Right renal cortex interstitium (tissue), 3 donors: ENCODE measurements around the gene RIPOR3. TPM values are rescaled to one million over a fixed set of nuclear protein-coding genes. Genes with fewer than 3 reads are reported as not detected.
"Not testable (repeated sequence)": the region's sequence is repeated elsewhere in the genome, so short reads cannot be mapped to it uniquely, and the experiment has no call there.

Experiments
- DNase-seq, 3 donors: peaks; one replicate each; pipeline ENCODE4 v3.0.0-alpha.2; 2013; ENCODE audit warnings: low read depth in 3 of 3, low spot score in 2 of 3
- polyA plus RNA-seq, 3 donors: library from polyadenylated mRNA; unstranded; fragments of 120-200 nt; gene quantifications; one replicate each; pipeline ENCODE4 v1.2.1, GENCODE V29; 2013; ENCODE audit not compliant: insufficient read length in 3 of 3

RIPOR3 gene
- polyA plus RNA-seq, 3 donors, result 6.4 to 6.9 (median 6.5) TPM

- DNase-seq, result no peak
These were observed 150.4 kb downstream of the RIPOR3 start for GRCh38 chr20:50540620-50541605.

- not testable (repeated sequence) for DNase-seq
These were observed 151.5 kb downstream of the RIPOR3 start for GRCh38 chr20:50539798-50540197.

- no peak for DNase-seq
These were observed 153.1 kb downstream of the RIPOR3 start for GRCh38 chr20:50538276-50538675.

- DNase-seq, result no peak
These were observed 153.7 kb downstream of the RIPOR3 start for GRCh38 chr20:50537546-50538201.

GRCh38 chr20:50536333-50536732 is 155.0 kb downstream of the RIPOR3 start:
- no peak for DNase-seq

Other genes starting within 250 kb of the RIPOR3 start
- gene PTPN1, start 181.2 kb downstream of the RIPOR3 start, polyA plus RNA-seq, result 10 to 100 TPM; 30.0 to 31.1 (median 30.9) TPM
- 10 to 100 TPM; 20.7 to 26.7 (median 24.4) TPM for gene PARD6B, start 40.0 kb upstream of the RIPOR3 start, polyA plus RNA-seq
- gene BCAS4, start 103.5 kb upstream of the RIPOR3 start, polyA plus RNA-seq, result 1 to 10 TPM; 4.4 to 6.3 (median 5.8) TPM
- 100 to 1,000 TPM; 132 to 138 (median 136) TPM for gene ADNP, start 239.9 kb upstream of the RIPOR3 start, polyA plus RNA-seq